Measurements from ENCODE around the gene CCDC91. TPM values are rescaled to one million over a fixed set of nuclear protein-coding genes. Genes with fewer than 3 reads are reported as not detected.
A peak's percentile ranks its signal among the peaks of the same experiment; 100 is the strongest.

The CCDC91 gene
- total and polyA plus RNA-seq, 2 donors from 2014 or later: 17.5 to 35.7 TPM

- H3K4me1 ChIP-seq (ENCODE audit: control insufficient read depth in 2 of 3, insufficient read depth in 2 of 3, low read depth in 1 of 3, low read length in 3 of 3): no peaks in the 10 kb centered on the region
- H3K36me3 ChIP-seq (ENCODE audit: control insufficient read depth in 2 of 3, insufficient read depth in 3 of 3, low read length in 3 of 3): no peaks in the 10 kb centered on the region
- no peak overlapping the region for H3K27ac ChIP-seq (ENCODE audit: low read depth in 2 of 2, low read length in 2 of 2)
- intact Hi-C loops (cut with DNase I): no loop called here
- H3K9me3 ChIP-seq (ENCODE audit: control insufficient read depth in 2 of 3, insufficient read depth in 1 of 3, low read length in 3 of 3): peaks cover 0 to 6% (median 0%) of the 10 kb centered on the region in 3 donors
- H3K9ac ChIP-seq (ENCODE audit: low read length in 3 of 3): no peak overlapping the region
- no peak overlapping the region for H3K4me3 ChIP-seq (ENCODE audit: low read length in 3 of 3)
- TF ChIP-seq, protein P1, sequence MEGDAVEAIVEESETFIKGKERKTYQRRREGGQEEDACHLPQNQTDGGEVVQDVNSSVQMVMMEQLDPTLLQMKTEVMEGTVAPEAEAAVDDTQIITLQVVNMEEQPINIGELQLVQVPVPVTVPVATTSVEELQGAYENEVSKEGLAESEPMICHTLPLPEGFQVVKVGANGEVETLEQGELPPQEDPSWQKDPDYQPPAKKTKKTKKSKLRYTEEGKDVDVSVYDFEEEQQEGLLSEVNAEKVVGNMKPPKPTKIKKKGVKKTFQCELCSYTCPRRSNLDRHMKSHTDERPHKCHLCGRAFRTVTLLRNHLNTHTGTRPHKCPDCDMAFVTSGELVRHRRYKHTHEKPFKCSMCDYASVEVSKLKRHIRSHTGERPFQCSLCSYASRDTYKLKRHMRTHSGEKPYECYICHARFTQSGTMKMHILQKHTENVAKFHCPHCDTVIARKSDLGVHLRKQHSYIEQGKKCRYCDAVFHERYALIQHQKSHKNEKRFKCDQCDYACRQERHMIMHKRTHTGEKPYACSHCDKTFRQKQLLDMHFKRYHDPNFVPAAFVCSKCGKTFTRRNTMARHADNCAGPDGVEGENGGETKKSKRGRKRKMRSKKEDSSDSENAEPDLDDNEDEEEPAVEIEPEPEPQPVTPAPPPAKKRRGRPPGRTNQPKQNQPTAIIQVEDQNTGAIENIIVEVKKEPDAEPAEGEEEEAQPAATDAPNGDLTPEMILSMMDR (IDR thresholded peaks at IDR 0.05; ENCODE audit: borderline replicate concordance, extremely low read depth, insufficient read depth): no peak
- DNase-seq (no peak), FAIRE-seq (no peak)
- H3K27me3 ChIP-seq (ENCODE audit: control insufficient read depth, insufficient read depth, low read length): no peaks in the 10 kb centered on the region
These were observed 12.3 kb downstream of the CCDC91 start for GRCh38 chr12:28202374-28203130.

GRCh38 chr12:28209782-28210181 is 19.5 kb downstream of the CCDC91 start:
- Histone ChIP-seq H3K9me3 (ENCODE audit: control insufficient read depth in 2 of 3, insufficient read depth in 1 of 3, low read length in 3 of 3) (no peaks in the 10 kb centered on the region), H3K9ac (ENCODE audit: low read length in 3 of 3) (no peak overlapping the region), H3K36me3 (ENCODE audit: control insufficient read depth in 2 of 3, insufficient read depth in 3 of 3, low read length in 3 of 3) (peaks cover 0 to 2% (median 0%) of the 10 kb centered on the region in 3 donors), H3K27me3 (ENCODE audit: control insufficient read depth, insufficient read depth, low read length) (no peaks in the 10 kb centered on the region), H3K27ac (ENCODE audit: low read depth in 2 of 2, low read length in 2 of 2) (no peak overlapping the region), H3K4me1 (ENCODE audit: control insufficient read depth in 2 of 3, insufficient read depth in 2 of 3, low read depth in 1 of 3, low read length in 3 of 3) (no peaks in the 10 kb centered on the region), H3K4me3 (ENCODE audit: low read length in 3 of 3) (no peak overlapping the region)
- DNase-seq (peak in 1 of 5 donors; percentile 11), FAIRE-seq (no peak)
- intact Hi-C loops (cut with DNase I): no loop called here
- TF ChIP-seq, protein P1 (IDR thresholded peaks at IDR 0.05; ENCODE audit: borderline replicate concordance, extremely low read depth, insufficient read depth): no peak

- H3K27ac ChIP-seq (ENCODE audit: low read depth in 2 of 2, low read length in 2 of 2): no peak overlapping the region
- no peak for DNase-seq
- H3K9me3 ChIP-seq (ENCODE audit: control insufficient read depth in 2 of 3, insufficient read depth in 1 of 3, low read length in 3 of 3): no peaks in the 10 kb centered on the region
- no peak for FAIRE-seq
- H3K4me1 ChIP-seq (ENCODE audit: control insufficient read depth in 2 of 3, insufficient read depth in 2 of 3, low read depth in 1 of 3, low read length in 3 of 3): no peaks in the 10 kb centered on the region
- intact Hi-C loops (cut with DNase I): no loop called here
- H3K36me3 ChIP-seq (ENCODE audit: control insufficient read depth in 2 of 3, insufficient read depth in 3 of 3, low read length in 3 of 3): peaks cover 0 to 2% (median 0%) of the 10 kb centered on the region in 3 donors
- no peak overlapping the region for H3K4me3 ChIP-seq (ENCODE audit: low read length in 3 of 3)
- no peak overlapping the region for H3K9ac ChIP-seq (ENCODE audit: low read length in 3 of 3)
- TF ChIP-seq, protein P1 (IDR thresholded peaks at IDR 0.05; ENCODE audit: borderline replicate concordance, extremely low read depth, insufficient read depth): no peak
- no peaks in the 10 kb centered on the region for H3K27me3 ChIP-seq (ENCODE audit: control insufficient read depth, insufficient read depth, low read length)
These were observed 21.9 kb downstream of the CCDC91 start for GRCh38 chr12:28212182-28212581.

All from kidney (tissue), 14 donors.